HG03139 (cell line): Measurements from ENCODE around the gene DSCAML1.

ENCODE experiments used
- ATAC-seq: cut with Tn5 transposase; IDR thresholded peaks from one replicate; pipeline ENCODE4 v1.9.1; 2021; ENCODE audit not compliant: unreplicated experiment

DSCAML1 gene

DNA sequence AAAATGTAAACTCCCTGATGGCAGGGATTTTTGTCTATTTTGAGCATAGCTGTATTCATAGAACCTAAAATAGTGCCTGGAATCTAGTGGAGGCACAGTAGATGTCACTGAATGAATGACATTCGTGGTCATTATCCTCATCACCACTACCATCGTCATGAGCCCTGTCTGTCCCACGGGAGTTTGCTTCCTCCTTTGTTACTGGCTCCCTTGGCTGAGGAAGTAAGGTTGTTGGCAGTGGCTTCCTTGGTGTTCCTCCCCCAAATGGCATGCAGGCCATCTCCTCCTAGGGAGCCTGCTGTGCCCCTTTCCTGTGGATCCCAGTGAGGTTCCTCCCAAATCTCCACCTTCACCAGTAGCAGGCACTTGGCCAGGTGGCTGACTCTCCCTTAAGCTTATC, 286.4 kb downstream of the DSCAML1 start:
- ATAC-seq, result no peak

- no peak for ATAC-seq
Observed at GRCh38 chr11:117509543-117509942, 287.5 kb downstream of the DSCAML1 start.

DNA sequence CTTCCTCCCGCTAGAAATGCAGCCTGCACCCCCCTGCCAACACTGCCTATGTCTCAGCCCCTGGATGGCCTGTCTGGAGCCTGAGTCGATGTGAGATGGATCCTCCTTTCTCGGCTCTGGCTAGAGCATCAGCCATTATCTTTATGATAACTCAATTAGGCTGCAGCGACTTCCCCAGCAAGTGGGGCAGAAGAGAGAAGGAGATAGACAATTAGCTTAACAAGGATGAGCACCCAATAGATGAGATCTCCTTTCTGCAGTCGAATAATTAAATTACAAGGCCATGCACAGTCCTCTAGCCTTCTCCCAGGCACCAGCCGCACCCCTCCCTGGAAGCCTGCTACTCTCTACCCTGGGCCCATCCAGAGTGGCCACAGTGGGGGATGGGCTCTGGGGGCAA, 290.0 kb downstream of the DSCAML1 start:
- ATAC-seq, result no peak

GRCh38 chr11:117505285-117505970, 291.6 kb downstream of the DSCAML1 start:
- no peak for ATAC-seq

DNA sequence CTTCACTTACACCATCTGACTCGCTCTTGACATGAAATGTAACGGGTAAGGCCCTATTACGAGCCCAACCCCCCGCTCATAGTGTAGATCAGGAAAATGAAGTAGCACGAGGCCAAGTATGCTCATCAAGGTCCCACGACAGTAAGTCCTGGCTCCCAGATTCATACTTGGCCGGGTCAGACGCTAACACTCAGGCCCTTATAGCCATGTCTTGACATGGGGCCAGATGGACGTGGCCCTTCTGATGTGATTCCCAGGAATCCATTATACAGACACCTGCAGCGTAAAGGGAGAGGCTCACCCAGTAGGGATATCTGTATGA, 294.3 kb downstream of the DSCAML1 start:
- ATAC-seq, result no peak

DNA sequence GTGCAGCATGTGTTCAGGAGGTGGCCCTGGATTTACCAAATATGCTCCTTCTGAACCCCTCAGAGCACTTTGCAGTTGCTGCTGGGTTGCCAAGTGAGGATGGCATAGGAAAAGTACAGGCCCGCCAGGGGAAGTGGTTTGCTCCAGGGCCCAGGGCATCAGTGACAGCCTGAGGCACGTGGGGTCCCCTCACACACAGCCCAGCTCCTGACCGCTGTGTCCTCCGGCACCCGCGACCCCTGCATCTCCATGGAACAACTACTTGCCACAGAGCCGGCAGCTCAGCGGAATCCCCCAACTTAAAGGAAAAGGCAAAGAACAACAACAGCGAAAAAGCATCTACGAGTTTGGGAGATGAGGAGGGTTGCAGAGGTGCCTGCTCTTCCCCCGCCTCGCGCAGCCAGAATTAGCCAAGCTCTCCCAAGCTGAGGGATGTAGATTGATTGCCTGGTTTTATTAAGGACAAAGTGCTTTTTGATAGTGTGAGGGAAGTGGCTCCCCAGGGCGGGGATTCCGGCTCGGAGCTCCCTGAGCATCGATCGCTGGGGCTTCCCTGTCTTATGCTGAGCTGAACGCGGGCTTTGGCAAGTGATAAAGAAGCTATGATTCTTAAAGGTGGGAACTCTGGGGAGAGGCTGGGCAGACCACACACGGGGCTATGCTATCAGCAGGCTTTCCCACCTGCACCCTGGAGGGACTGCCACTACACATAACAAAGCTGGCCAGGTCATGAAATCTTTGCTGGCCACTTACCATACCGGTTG, 294.8 kb downstream of the DSCAML1 start:
- ATAC-seq, result no peak

DNA sequence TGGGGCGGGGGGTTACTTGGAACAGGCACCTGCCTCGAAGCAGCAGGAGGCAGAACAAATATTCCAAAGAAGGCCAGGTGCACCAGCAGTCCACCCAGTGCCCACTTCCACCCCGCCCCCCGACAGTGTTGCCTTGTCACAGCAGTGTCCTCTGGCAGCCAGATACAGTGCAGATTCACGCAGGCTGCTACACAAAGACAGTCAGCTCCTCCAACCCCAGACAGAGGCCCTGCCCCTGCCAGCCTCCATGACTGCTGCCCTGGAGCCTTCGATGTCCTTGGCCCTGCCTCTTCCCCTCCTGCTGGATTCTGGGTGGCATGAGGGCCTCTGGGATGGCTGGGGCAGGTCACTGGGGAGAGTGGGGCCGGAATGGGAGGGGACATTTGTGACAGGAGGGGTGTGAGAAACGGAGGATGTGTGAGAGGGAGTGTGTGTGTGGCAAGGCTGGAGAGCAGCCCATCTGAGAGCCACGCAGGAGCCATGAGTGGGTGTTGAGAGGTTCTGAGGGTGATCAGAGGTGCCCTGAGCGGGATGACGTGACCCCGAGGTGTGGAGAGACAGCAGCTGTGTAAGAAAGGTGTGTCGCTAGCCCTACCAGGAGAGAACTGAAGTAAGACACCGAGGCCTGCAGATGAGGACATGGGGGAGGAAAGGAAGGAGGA, 295.6 kb downstream of the DSCAML1 start:
- no peak for ATAC-seq

DNA sequence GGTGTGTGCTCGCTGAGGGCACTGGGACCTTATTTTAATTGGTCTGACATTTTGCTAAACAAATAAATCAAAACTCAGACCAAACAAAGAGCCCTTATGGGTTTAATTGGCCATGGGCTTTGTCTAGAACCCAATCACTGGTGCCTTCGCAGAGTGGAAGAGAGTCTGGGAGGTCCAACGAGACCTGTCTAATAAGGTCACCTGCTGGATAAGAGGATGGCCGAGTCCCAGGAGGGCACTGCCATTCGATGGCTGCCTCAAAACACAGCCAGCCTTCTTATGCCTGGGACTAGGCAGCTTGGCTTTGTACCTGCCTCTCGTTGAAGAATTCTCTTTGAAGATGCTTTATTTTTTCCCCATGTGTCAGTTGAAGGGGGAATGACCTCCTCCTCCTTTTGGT, 298.2 kb downstream of the DSCAML1 start:
- no peak for ATAC-seq

GRCh38 chr11:117497206-117497951, 299.6 kb downstream of the DSCAML1 start:
- no peak for ATAC-seq

DNA sequence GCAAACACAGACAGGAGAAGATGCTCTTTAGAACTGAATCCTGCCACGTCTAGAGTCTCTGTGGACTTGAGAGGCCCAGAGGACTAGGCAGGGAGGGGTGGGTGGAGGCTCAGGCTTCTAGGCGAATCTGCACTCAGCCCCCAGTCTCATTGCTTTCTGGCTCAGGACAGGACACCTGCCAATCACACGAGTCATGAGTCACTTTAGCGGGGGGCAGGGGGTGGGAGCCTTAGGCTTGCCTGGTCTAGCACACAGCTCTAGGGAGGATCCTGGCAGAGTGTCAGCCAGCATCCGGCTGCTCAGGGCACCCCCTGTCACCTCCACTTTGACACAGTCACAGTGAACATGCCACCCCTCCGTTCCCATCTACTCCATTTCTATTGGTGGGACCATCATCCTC, 301.7 kb downstream of the DSCAML1 start:
- no peak for ATAC-seq

- no peak for ATAC-seq
Observed at GRCh38 chr11:117492578-117493251, 304.3 kb downstream of the DSCAML1 start.

DNA sequence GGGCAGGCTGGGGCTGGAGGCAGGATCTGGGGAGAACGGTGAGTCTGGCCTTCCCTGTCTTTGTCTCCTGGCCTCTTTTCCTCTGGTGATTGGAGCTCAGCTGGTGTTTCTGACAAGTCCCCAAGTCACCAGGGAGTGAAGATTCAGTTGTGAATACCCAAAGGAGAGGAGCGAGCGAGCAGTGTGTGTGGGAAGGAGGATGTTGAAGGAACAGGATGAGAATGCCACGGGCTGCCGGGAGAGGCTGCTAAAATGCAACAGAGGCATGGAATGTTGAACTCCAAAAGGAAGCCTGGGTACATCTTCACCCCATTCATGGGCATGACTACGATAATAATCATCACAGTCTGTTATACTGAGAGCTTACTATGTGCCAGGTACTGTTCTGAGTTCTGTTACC, 306.1 kb downstream of the DSCAML1 start:
- no peak for ATAC-seq

DNA sequence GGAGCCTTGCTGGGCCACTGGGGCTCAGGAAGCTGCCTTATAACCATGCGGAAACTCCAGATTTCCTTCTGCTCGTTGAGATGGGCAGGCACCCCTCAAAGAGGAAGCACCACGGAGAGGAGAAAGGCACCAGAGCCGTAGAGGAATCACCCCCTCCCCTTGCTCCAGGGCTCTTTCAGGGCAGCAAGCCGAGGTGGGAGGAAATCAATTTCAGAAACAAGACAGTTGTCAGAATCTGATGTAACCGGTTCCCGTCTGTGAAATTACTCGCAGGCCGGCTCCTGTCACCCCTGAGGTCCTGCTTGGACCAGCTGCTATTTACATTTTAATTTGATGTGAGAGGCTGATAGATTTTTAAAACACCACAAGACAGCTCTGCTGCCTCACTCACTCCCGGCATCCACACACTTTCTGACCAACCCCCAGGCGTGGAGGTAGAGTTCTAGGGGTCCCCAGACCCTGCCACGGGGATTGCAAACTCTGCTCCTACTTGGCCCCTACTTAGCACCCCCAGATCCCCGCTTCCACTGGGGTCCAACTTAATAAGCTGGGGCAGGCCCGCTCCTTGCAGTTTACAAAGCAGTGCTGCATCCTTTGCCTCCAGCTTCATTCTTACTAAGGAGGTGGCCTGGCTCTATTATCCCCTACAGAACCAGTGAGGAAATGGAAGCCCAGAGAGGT, 306.9 kb downstream of the DSCAML1 start:
- no peak for ATAC-seq

- ATAC-seq, result no peak
Observed at GRCh38 chr11:117488996-117489952, 307.7 kb downstream of the DSCAML1 start.

DNA sequence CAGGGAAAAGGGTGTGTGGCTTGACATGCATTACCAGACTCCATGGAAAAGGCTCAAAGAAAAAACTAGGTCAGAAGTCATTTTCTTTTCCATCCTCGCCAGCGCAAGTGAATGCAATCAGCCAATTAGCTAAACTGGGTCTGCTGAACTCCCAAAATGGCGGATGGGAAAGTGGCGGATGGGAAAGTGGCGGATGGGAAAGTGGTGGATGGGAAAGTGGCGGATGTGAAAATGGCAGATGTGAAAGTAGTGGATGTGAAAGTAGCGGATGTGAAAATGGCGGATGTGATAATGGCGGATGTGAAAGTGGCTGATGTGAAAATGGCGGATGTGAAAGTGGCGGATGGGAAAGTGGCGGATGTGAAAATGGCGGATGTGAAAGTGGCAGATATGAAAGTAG, 311.0 kb downstream of the DSCAML1 start:
- ATAC-seq, result no peak

- no peak for ATAC-seq
Observed at GRCh38 chr11:117484156-117484555, 312.9 kb downstream of the DSCAML1 start.

GRCh38 chr11:117483372-117483771, 313.6 kb downstream of the DSCAML1 start:
- no peak for ATAC-seq

GRCh38 chr11:117482881-117483280, 314.1 kb downstream of the DSCAML1 start:
- ATAC-seq, result no peak

DNA sequence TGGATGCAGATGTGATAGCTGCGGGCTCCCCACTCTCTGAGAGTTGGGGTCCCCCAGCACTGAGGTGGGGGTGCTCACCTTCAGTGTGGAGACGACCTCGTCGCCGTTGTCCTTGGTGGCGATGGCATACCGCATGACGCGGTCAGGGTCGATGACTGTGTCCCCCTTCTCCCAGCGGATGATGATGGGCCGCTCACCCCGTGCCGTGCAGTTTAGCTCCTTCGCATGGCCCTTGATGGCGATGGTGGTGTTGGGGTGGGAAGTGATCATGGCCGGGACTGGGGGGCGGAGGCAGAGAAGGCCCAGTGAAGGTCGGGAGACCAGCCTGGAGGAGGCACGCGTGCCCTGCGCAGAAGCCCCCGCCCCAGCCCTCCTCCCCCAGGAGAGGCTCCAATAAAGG, 315.1 kb downstream of the DSCAML1 start:
- ATAC-seq, result no peak
